ENCODE measurements around the gene SPINT4.
A peak's percentile ranks its signal among the peaks of the same experiment; 100 is the strongest.
"Not testable (repeated sequence)": the region's sequence is repeated elsewhere in the genome, so short reads cannot be mapped to it uniquely, and the experiment has no call there.

The SPINT4 gene

GRCh38 chr20:45722047-45722446 is at the start of gene SPINT4:
TSS of gene SPINT4 (plus strand) at chr20:45722347. CDS start at chr20:45722368, 21 bp downstream.
- DNase-seq = no peak

- no peak for DNase-seq
Observed at GRCh38 chr20:45672765-45673164, 49.4 kb upstream of the SPINT4 start.

GRCh38 chr20:45679650-45680049 is 42.5 kb upstream of the SPINT4 start:
- DNase-seq = no peak

GRCh38 chr20:45685896-45686295 is 36.3 kb upstream of the SPINT4 start:
- peak in 1 of 2 experiments; percentile 2 for DNase-seq

GRCh38 chr20:45693346-45693745 is 28.8 kb upstream of the SPINT4 start:
- not testable (repeated sequence) for DNase-seq

- no peak for DNase-seq
Observed at GRCh38 chr20:45695496-45695895, 26.7 kb upstream of the SPINT4 start.

- DNase-seq = no peak
Observed at GRCh38 chr20:45701104-45701503, 21.0 kb upstream of the SPINT4 start.

GRCh38 chr20:45701873-45702272 is 20.3 kb upstream of the SPINT4 start, which contains the start of gene WFDC13:
TSS of gene WFDC13 (plus strand) at chr20:45702038. CDS start at chr20:45702124, 86 bp downstream.
- DNase-seq = no peak

GRCh38 chr20:45704969-45705637 is 17.0 kb upstream of the SPINT4 start, which contains the start of gene WFDC10B:
TSS of gene WFDC10B (minus strand) at chr20:45705019. CDS start at chr20:45685992, 19,027 bp downstream.
- no peak for DNase-seq

GRCh38 chr20:45716141-45716688 is 5.9 kb upstream of the SPINT4 start:
- DNase-seq = not testable (repeated sequence)

GRCh38 chr20:45725134-45725533 is 3.0 kb downstream of the SPINT4 start:
- no peak for DNase-seq

- no peak for DNase-seq
Observed at GRCh38 chr20:45727044-45727443, 4.9 kb downstream of the SPINT4 start.

GRCh38 chr20:45732199-45732598 is 10.1 kb downstream of the SPINT4 start:
- no peak for DNase-seq

- no peak for DNase-seq
Observed at GRCh38 chr20:45735552-45735951, 13.4 kb downstream of the SPINT4 start.

GRCh38 chr20:45735988-45736387 is 13.8 kb downstream of the SPINT4 start:
- no peak for DNase-seq

GRCh38 chr20:45742596-45742995 is 20.4 kb downstream of the SPINT4 start:
- DNase-seq = no peak

GRCh38 chr20:45745015-45745414 is 22.9 kb downstream of the SPINT4 start:
- DNase-seq = no peak

GRCh38 chr20:45751721-45752120 is 29.6 kb downstream of the SPINT4 start:
- DNase-seq = no peak

GRCh38 chr20:45752746-45753145 is 30.6 kb downstream of the SPINT4 start:
- no peak for DNase-seq

- no peak for DNase-seq
Observed at GRCh38 chr20:45758096-45758495, 35.9 kb downstream of the SPINT4 start.

- not testable (repeated sequence) for DNase-seq
Observed at GRCh38 chr20:45759921-45760320, 37.8 kb downstream of the SPINT4 start.

GRCh38 chr20:45761966-45762365 is 39.8 kb downstream of the SPINT4 start:
- DNase-seq = not testable (repeated sequence)

- DNase-seq = not testable (repeated sequence)
Observed at GRCh38 chr20:45764618-45765282, 42.6 kb downstream of the SPINT4 start.

- DNase-seq = no peak
Observed at GRCh38 chr20:45765307-45765875, 43.2 kb downstream of the SPINT4 start.
